ENCODE measurements around the gene METTL16. TPM values are rescaled to one million over a fixed set of nuclear protein-coding genes. Genes with fewer than 3 reads are reported as not detected.

The METTL16 gene
- total and polyA plus RNA-seq, 12 donors = 9.9 to 31.9 (median 26.5) TPM

GRCh38 chr17:2406271-2406902 is 105.3 kb downstream of the METTL16 start:
- ATAC-seq (no peak), DNase-seq (no peak)
- H3K4me3 ChIP-seq = no peak overlapping the region
- TF ChIP-seq CTCF (IDR thresholded peaks at IDR 0.05) = no peak
- H3K27ac ChIP-seq = peak overlapping the region in 8 of 10 donors; percentile 76 to 85 (median 79)
- intact Hi-C loops (cut with DNase I) = loop anchor here in 1 of 10 donors (10.0 kb wide), 1 partner anchor 342 kb away; no protein-coding TSS in a partner anchor
- peaks cover 12 to 57% (median 54%) of the 10 kb centered on the region in 9 donors for H3K4me1 ChIP-seq
- WGBS, 2 donors = 73 to 81% methylated on average over 8 of the region's 8 CpGs
- no peaks in the 10 kb centered on the region for H3K9me3 ChIP-seq
- H3K27me3 ChIP-seq = no peaks in the 10 kb centered on the region
- peaks cover 0 to 6% (median 0%) of the 10 kb centered on the region in 9 donors for H3K36me3 ChIP-seq

- Histone ChIP-seq H3K4me3 (no peak overlapping the region), H3K27ac (peak overlapping the region in 6 of 10 donors; percentile 37 to 97 (median 82)), H3K36me3 (no peaks in the 10 kb centered on the region), H3K4me1 (peaks cover 12 to 57% (median 54%) of the 10 kb centered on the region in 9 donors), H3K27me3 (no peaks in the 10 kb centered on the region), H3K9me3 (no peaks in the 10 kb centered on the region)
- WGBS, 2 donors = 79 to 82% methylated on average over 14 of the region's 14 CpGs
- intact Hi-C loops (cut with DNase I) = loop anchor here in 1 of 10 donors (10.0 kb wide), 1 partner anchor 341 kb away; no protein-coding TSS in a partner anchor
- no peak for ATAC-seq
- DNase-seq = no peak
- TF ChIP-seq CTCF (IDR thresholded peaks at IDR 0.05) = no peak
Measured at GRCh38 chr17:2405247-2405926, 106.3 kb downstream of the METTL16 start.

- DNase-seq (no peak), ATAC-seq (no peak)
- H3K36me3 ChIP-seq = no peaks in the 10 kb centered on the region
- WGBS, 2 donors = 94% methylated on average over 4 of the region's 4 CpGs
- H3K27me3 ChIP-seq = no peaks in the 10 kb centered on the region
- H3K27ac ChIP-seq = peak overlapping the region in 6 of 10 donors; percentile 81 to 100 (median 98)
- peaks cover 21 to 69% (median 64%) of the 10 kb centered on the region in 9 donors for H3K4me1 ChIP-seq
- intact Hi-C loops (cut with DNase I) = loop anchor here in 1 of 10 donors (10.0 kb wide), 1 partner anchor 338 kb away; no protein-coding TSS in a partner anchor
- TF ChIP-seq CTCF (IDR thresholded peaks at IDR 0.05) = no peak
- H3K4me3 ChIP-seq = no peak overlapping the region
- H3K9me3 ChIP-seq = no peaks in the 10 kb centered on the region
Measured at GRCh38 chr17:2403044-2403443, 108.6 kb downstream of the METTL16 start.

GRCh38 chr17:2402544-2402943 is 109.1 kb downstream of the METTL16 start:
- no peak for DNase-seq
- intact Hi-C loops (cut with DNase I) = loop anchor here in 1 of 10 donors (10.0 kb wide), 1 partner anchor 338 kb away; no protein-coding TSS in a partner anchor
- peaks cover 26 to 70% (median 66%) of the 10 kb centered on the region in 9 donors for H3K4me1 ChIP-seq
- no peaks in the 10 kb centered on the region for H3K36me3 ChIP-seq
- WGBS, 2 donors = 18 to 25% methylated on average over 15 of the region's 15 CpGs
- no peak for ATAC-seq
- no peaks in the 10 kb centered on the region for H3K27me3 ChIP-seq
- H3K4me3 ChIP-seq = peak overlapping the region; percentile 10 to 99 (median 89)
- H3K27ac ChIP-seq = peak overlapping the region; percentile 92 to 100 (median 98)
- H3K9me3 ChIP-seq = no peaks in the 10 kb centered on the region
- TF ChIP-seq CTCF (IDR thresholded peaks at IDR 0.05) = no peak

Measured in heart right ventricle (tissue), 16 donors.